HG02852 (cell line): Measurements from ENCODE around the gene ABCB9.
"Not testable (repeated sequence)": the region's sequence is repeated elsewhere in the genome, so short reads cannot be mapped to it uniquely, and the experiment has no call there.

Experiments used
- ATAC-seq: cut with Tn5 transposase; IDR thresholded peaks from one replicate; pipeline ENCODE4 v1.9.1; 2021; ENCODE audit warnings: mild to moderate bottlenecking, moderate library complexity; ENCODE audit not compliant: unreplicated experiment

The ABCB9 gene

GRCh38 chr12:122903693-122904034 is 62.6 kb downstream of the ABCB9 start:
- no peak for ATAC-seq

- no peak for ATAC-seq
Measured at GRCh38 chr12:122902854-122903692, 63.2 kb downstream of the ABCB9 start.

GRCh38 chr12:122899887-122900286 is 66.4 kb downstream of the ABCB9 start:
- ATAC-seq: no peak

GRCh38 chr12:122896662-122897061 is 69.6 kb downstream of the ABCB9 start:
- no peak for ATAC-seq

- ATAC-seq: peak; percentile 51
Measured at GRCh38 chr12:122895704-122896636, 70.3 kb downstream of the ABCB9 start, which contains the start of gene VPS37B. Gene VPS37B (minus strand): TSS chr12:122896124. CDS start chr12:122896062, 62 bp downstream.

- ATAC-seq: no peak
Measured at GRCh38 chr12:122895320-122895703, 71.0 kb downstream of the ABCB9 start.

GRCh38 chr12:122894193-122895121 is 71.8 kb downstream of the ABCB9 start:
- no peak for ATAC-seq

GRCh38 chr12:122893208-122894153 is 72.8 kb downstream of the ABCB9 start:
- ATAC-seq: no peak

GRCh38 chr12:122892724-122893123 is 73.5 kb downstream of the ABCB9 start:
- ATAC-seq: not testable (repeated sequence)

- ATAC-seq: no peak
Measured at GRCh38 chr12:122891661-122892525, 74.4 kb downstream of the ABCB9 start.

GRCh38 chr12:122889761-122890520 is 76.3 kb downstream of the ABCB9 start:
- ATAC-seq: no peak

- ATAC-seq: no peak
Measured at GRCh38 chr12:122888232-122888752, 78.0 kb downstream of the ABCB9 start.

- ATAC-seq: peak; percentile 27
Measured at GRCh38 chr12:122887819-122888212, 78.4 kb downstream of the ABCB9 start.

GRCh38 chr12:122886851-122887818 is 79.1 kb downstream of the ABCB9 start:
- peak; percentile 72 for ATAC-seq

- ATAC-seq: no peak
Measured at GRCh38 chr12:122886161-122886560, 80.1 kb downstream of the ABCB9 start.

GRCh38 chr12:122884860-122885259 is 81.4 kb downstream of the ABCB9 start:
- no peak for ATAC-seq
